GM12878 (cell line): ENCODE measurements around the gene LDLRAD4. TPM values are rescaled to one million over a fixed set of nuclear protein-coding genes. Genes with fewer than 3 reads are reported as not detected.

Experiments
- ATAC-seq: fragments of 200-7000 bp; cut with Tn5 transposase; 3 replicates; pipeline ENCODE4 v1.9.1; 2020; ENCODE audit warnings: mild to moderate bottlenecking, moderate library complexity
- BruUV-seq: library from RNA; stranded (reverse); fragments of 400-500 nt; replicated peaks from 2 replicates; lab custom pipeline; 2021; lab: Mats Ljungman, UMichigan
- CTCF ChIA-PET: fragments of 300-600 bp; sonication (Branson Sonifier 250); formaldehyde crosslinking; extraction: SDS; loops from one replicate; lab custom pipeline; 2021; ENCODE audit warnings: inconsistent platforms; lab: Yijun Ruan, JAX
- POLR2A ChIA-PET: fragments of 350-600 bp; formaldehyde crosslinking; extraction: SDS; loops from one replicate; lab custom pipeline; 2021; ENCODE audit warnings: inconsistent platforms; lab: Charles Lee
- RAD21 ChIA-PET: fragments of 300-600 bp; sonication (Branson Sonifier 250); formaldehyde crosslinking; loops from one replicate; lab custom pipeline; 2023; ENCODE audit warnings: antibody characterized with exemption; ENCODE audit not compliant: unreplicated experiment; lab: Charles Lee
- SMC1A ChIA-PET: fragments of 300-600 bp; sonication (Branson Sonifier 250); formaldehyde crosslinking; loops from one replicate; lab custom pipeline; 2023; ENCODE audit not compliant: unreplicated experiment, uncharacterized antibody; lab: Charles Lee
- DNase-seq: peaks from one replicate; pipeline ENCODE4 v3.0.0-alpha.2; 2011; ENCODE audit warnings: low read depth, low spot score
- FAIRE-seq: peaks from 3 replicates; lab custom pipeline; 2011; peaks lifted over from hg19 to GRCh38; lab: Jason Lieb, UNC
- H2AFZ ChIP-seq: 2 replicates; pipeline ENCODE4 v1.6.0; 2011; ENCODE audit warnings: low read depth, low read length, control low read depth; ENCODE audit not compliant: control insufficient read depth
- H3K27ac ChIP-seq: 2 replicates; pipeline ENCODE4 v1.5.1; 2011; ENCODE audit warnings: control low read depth; ENCODE audit not compliant: control insufficient read depth, insufficient read depth
- H3K27me3 ChIP-seq, 2 experiments: replicated peaks in 1 of 2; 2 replicates each; pipeline versions ENCODE4 v1.6.0 to v1.6.1; 2011; ENCODE audit warnings: low read length in 1 of 2; ENCODE audit not compliant: control insufficient read depth in 2 of 2, insufficient read depth in 2 of 2
- H3K36me3 ChIP-seq, 2 experiments: 2 replicates each; pipeline ENCODE4 v1.5.1; 2011; ENCODE audit warnings: low read length in 1 of 2; ENCODE audit not compliant: control insufficient read depth in 2 of 2, insufficient read depth in 2 of 2
- H3K4me1 ChIP-seq: 2 replicates; pipeline ENCODE4 v1.6.1; 2011; ENCODE audit warnings: mild to moderate bottlenecking, low read length, moderate library complexity, mixed read lengths; ENCODE audit not compliant: control insufficient read depth, insufficient read depth
- H3K4me2 ChIP-seq: 2 replicates; pipeline ENCODE4 v1.6.0; 2011; ENCODE audit warnings: control low read depth; ENCODE audit not compliant: control insufficient read depth, insufficient read depth
- H3K4me3 ChIP-seq: fragments of 200-600 bp; sonication (generic); 2 replicates; pipeline ENCODE4 v1.5.1; 2016
- H3K79me2 ChIP-seq: 2 replicates; pipeline ENCODE4 v1.6.0; 2011; ENCODE audit warnings: low read length; ENCODE audit not compliant: control insufficient read depth, insufficient read depth
- H3K9ac ChIP-seq: 2 replicates; pipeline ENCODE4 v1.8.0; 2011; ENCODE audit warnings: low read length, control low read depth, mixed read lengths; ENCODE audit not compliant: control insufficient read depth, insufficient read depth
- H3K9me3 ChIP-seq: replicated peaks from 3 replicates; pipeline ENCODE4 v1.5.1; 2011; ENCODE audit warnings: mild to moderate bottlenecking, low read length; ENCODE audit not compliant: control insufficient read depth, insufficient read depth
- H4K20me1 ChIP-seq: 2 replicates; pipeline ENCODE4 v1.6.0; 2011; ENCODE audit not compliant: control insufficient read depth, insufficient read depth
- CBX5 ChIP-seq: sonication (generic); IDR thresholded peaks from 2 replicates; pipeline ENCODE4 v1.6.1; 2016; ENCODE audit warnings: low read depth, moderate library complexity, mild to moderate bottlenecking, inconsistent platforms
- GABPA ChIP-seq: IDR thresholded peaks from 2 replicates; pipeline ENCODE4 v1.6.1; 2014; ENCODE audit warnings: antibody characterized with exemption, low read depth, mild to moderate bottlenecking, inconsistent platforms
- NRF1 ChIP-seq: conservative IDR thresholded peaks from 2 replicates; pipeline ENCODE4 v1.6.1; 2011; ENCODE audit warnings: mild to moderate bottlenecking, low read depth, low read length, improper control_type of control experiment
- PKNOX1 ChIP-seq: fragments of 450-650 bp; IDR thresholded peaks from 2 replicates; pipeline ENCODE4 v1.6.1; 2016; ENCODE audit warnings: mild to moderate bottlenecking
- POLR2AphosphoS5 ChIP-seq: IDR thresholded peaks from 2 replicates; pipeline ENCODE4 v1.6.1; 2011; ENCODE audit warnings: mild to moderate bottlenecking, low read length, inconsistent platforms
- RAD21 ChIP-seq: IDR thresholded peaks from 2 replicates; pipeline ENCODE4 v1.6.1; 2011; ENCODE audit warnings: mild to moderate bottlenecking, low read depth, low read length, moderate library complexity; ENCODE audit not compliant: insufficient read depth
- RFX5 ChIP-seq: IDR thresholded peaks from 2 replicates; pipeline ENCODE4 v1.6.1; 2011; ENCODE audit warnings: low read depth, low read length, improper control_type of control experiment
- RUNX3 ChIP-seq: IDR thresholded peaks from 2 replicates; pipeline ENCODE4 v1.6.1; 2012; ENCODE audit warnings: low read length, inconsistent platforms
- SIN3A ChIP-seq: IDR thresholded peaks from 2 replicates; pipeline ENCODE4 v1.6.1; 2012; ENCODE audit warnings: low read depth, low read length, improper control_type of control experiment
- SMARCA5 ChIP-seq: fragments of 450-650 bp; IDR thresholded peaks from 2 replicates; pipeline ENCODE4 v1.6.1; 2017; ENCODE audit warnings: mild to moderate bottlenecking
- SRF ChIP-seq, 2 experiments: IDR thresholded peaks; 2 replicates each; pipeline ENCODE4 v1.6.1; 2011; ENCODE audit warnings: low read depth in 2 of 2, low read length in 2 of 2, mild to moderate bottlenecking in 1 of 2, moderate library complexity in 1 of 2
- TAF1 ChIP-seq: IDR thresholded peaks from 2 replicates; pipeline ENCODE4 v1.6.1; 2011; ENCODE audit warnings: mild to moderate bottlenecking, low read depth, low read length, borderline replicate concordance
- TARDBP ChIP-seq: IDR thresholded peaks from 2 replicates; pipeline ENCODE4 v1.6.1; 2016; ENCODE audit warnings: borderline replicate concordance
- TBL1XR1 ChIP-seq: IDR thresholded peaks from 2 replicates; pipeline ENCODE4 v1.6.1; 2012; ENCODE audit warnings: low read depth, low read length, improper control_type of control experiment
- TCF3 ChIP-seq: IDR thresholded peaks from 2 replicates; pipeline ENCODE4 v1.6.1; 2012; ENCODE audit warnings: low read depth, mild to moderate bottlenecking, low read length, borderline replicate concordance; ENCODE audit not compliant: insufficient read depth
- ZNF207 ChIP-seq: fragments of 450-650 bp; IDR thresholded peaks from 2 replicates; pipeline ENCODE4 v1.6.1; 2014; ENCODE audit warnings: antibody characterized with exemption, mild to moderate bottlenecking, borderline replicate concordance
- WGBS: methylation state at CpG from one replicate; pipeline ENCODE4 v1.1.6; 2016; ENCODE audit warnings: low lambda C conversion rate; ENCODE audit not compliant: insufficient replicate concordance, insufficient coverage; ENCODE audit errors: missing lambda C conversion rate; 5-methylcytosine and 5-hydroxymethylcytosine counted together
- in situ Hi-C: fragments of 300-500 bp; cut with MboI; formaldehyde crosslinking; loops from 9 replicates; pipeline ENCODE4 v1.14.3; 2018; ENCODE audit warnings: mixed read lengths
- intact Hi-C: fragments of 100-400 bp; cut with micrococcal nuclease; formaldehyde crosslinking; loops from one replicate; pipeline ENCODE4 v1.14.2; 2022; ENCODE audit not compliant: unreplicated experiment
- polyA plus RNA-seq, 11 experiments: library from polyadenylated mRNA; depleted of rRNA in 4 of 11; unstranded in 6 of 11; stranded (reverse) in 5 of 11; fragments of >200 nt; fragmentation: Nextera tagmentation in 4 of 11; fragmentation: Illumina TruSeq in 1 of 11; extraction: Ambion mirVana in 4 of 11; extraction: Trizol in 1 of 11; gene quantifications; 1 replicate in 1 of 11; 2 replicates in 10 of 11; pipeline versions ENCODE4 v1.2.1 to v1.2.3, GENCODE V29; 2011 to 2016; ENCODE audit warnings: inconsistent platforms in 2 of 11, missing spikeins in 2 of 11, low read depth in 1 of 11
- total RNA-seq, 4 experiments: library from RNA; depleted of rRNA in 3 of 4; stranded (reverse); fragments of >200 nt in 3 of 4; fragmentation: Illumina TruSeq in 1 of 4; extraction: Trizol in 1 of 4; gene quantifications; 2 replicates each; pipeline versions ENCODE4 v1.2.1 to v1.2.3, GENCODE V29; 2013 to 2021
- TF ChIP-seq, protein P1 (sequence below): fragments of 450-650 bp; IDR thresholded peaks from 2 replicates; pipeline ENCODE4 v1.6.1; 2018; ENCODE audit warnings: borderline replicate concordance, mild to moderate bottlenecking; ENCODE audit not compliant: partially characterized antibody

LDLRAD4 gene
- total and polyA plus RNA-seq, 10 of the 15 experiments (the other 5 are each of a cell fraction or from before 2014, with no cell fraction given), result 2.7 to 16.8 (median 11.2) TPM

DNA sequence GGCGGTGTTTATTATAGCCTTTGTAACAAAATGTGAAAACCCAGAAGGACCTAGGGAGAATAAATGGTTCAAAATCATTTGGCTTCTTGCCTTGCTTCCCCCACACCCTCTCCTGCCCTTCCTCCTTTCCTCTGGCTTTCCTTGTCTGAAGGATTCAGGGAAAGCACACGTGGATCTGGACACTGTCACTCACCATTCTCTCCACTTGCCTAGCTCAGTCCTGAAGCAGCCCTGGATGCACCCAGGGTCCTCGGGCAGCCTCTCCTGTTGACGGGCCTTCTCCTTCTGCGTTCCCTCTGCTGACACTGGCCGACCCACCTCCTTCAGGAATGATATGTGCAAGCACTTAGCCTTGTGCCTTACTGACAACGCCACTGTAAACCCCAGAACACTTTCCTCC, 439.4 kb downstream of the LDLRAD4 start:
- in situ Hi-C loops, result no loop called here
- POLR2A ChIA-PET, result no interaction called here
- Histone ChIP-seq H3K4me2 (no peak overlapping the region), H4K20me1 (no peaks in the 10 kb centered on the region), H3K4me3 (no peak overlapping the region), H2AFZ (no peak overlapping the region), H3K9ac (no peak overlapping the region), H3K9me3 (no peaks in the 10 kb centered on the region), H3K79me2 (no peaks in the 10 kb centered on the region), H3K36me3 (no peaks in the 10 kb centered on the region), H3K27ac (no peak overlapping the region), H3K4me1 (no peaks in the 10 kb centered on the region), H3K27me3 (no peaks in the 10 kb centered on the region)
- no TSS peak for BruUV-seq
- FAIRE-seq (no peak), ATAC-seq (no peak), DNase-seq (no peak)
- RAD21 ChIA-PET, result no interaction called here
- SMC1A ChIA-PET, result interaction anchor here (1.3 kb wide), 1 partner anchor 100 kb away, joined by 4 read pairs; no protein-coding TSS in a partner anchor
- 71% methylated on average over 7 of the region's 7 CpGs for WGBS
- TF ChIP-seq RUNX3 (no peak), RFX5 (no peak), RAD21 (no peak), POLR2AphosphoS5 (no peak), ZNF207 (no peak), CBX5 (no peak), SMARCA5 (no peak), SIN3A (no peak), TCF3 (no peak), TARDBP (no peak), TAF1 (no peak), GABPA (no peak), SRF (IDR thresholded peaks at IDR 0.05; ENCODE audit: low read depth in 2 of 2, low read length in 2 of 2) (no peak), TBL1XR1 (no peak), NRF1 (no peak), PKNOX1 (no peak)
- TF ChIP-seq, protein P1, sequence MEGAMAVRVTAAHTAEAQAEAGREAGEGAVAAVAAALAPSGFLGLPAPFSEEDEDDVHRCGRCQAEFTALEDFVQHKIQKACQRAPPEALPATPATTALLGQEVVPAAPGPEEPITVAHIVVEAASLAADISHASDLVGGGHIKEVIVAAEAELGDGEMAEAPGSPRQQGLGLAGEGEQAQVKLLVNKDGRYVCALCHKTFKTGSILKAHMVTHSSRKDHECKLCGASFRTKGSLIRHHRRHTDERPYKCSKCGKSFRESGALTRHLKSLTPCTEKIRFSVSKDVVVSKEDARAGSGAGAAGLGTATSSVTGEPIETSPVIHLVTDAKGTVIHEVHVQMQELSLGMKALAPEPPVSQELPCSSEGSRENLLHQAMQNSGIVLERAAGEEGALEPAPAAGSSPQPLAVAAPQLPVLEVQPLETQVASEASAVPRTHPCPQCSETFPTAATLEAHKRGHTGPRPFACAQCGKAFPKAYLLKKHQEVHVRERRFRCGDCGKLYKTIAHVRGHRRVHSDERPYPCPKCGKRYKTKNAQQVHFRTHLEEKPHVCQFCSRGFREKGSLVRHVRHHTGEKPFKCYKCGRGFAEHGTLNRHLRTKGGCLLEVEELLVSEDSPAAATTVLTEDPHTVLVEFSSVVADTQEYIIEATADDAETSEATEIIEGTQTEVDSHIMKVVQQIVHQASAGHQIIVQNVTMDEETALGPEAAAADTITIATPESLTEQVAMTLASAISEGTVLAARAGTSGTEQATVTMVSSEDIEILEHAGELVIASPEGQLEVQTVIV, result no peak
- CTCF ChIA-PET, result interaction anchor here (0.9 to 1.4 kb wide), 2 partner anchors 10 to 28 kb away, joined by 3 to 4 read pairs; no protein-coding TSS in a partner anchor
- intact Hi-C loops, result no loop called here
